ENCODE data around the gene PTPRA. TPM values are rescaled to one million over a fixed set of nuclear protein-coding genes. Genes with fewer than 3 reads are reported as not detected.

PTPRA gene
- total and polyA plus RNA-seq, 2 of the 13 experiments (the other 11 are each of a cell fraction or from before 2014, with no cell fraction given): 47.2 to 127 TPM

DNA sequence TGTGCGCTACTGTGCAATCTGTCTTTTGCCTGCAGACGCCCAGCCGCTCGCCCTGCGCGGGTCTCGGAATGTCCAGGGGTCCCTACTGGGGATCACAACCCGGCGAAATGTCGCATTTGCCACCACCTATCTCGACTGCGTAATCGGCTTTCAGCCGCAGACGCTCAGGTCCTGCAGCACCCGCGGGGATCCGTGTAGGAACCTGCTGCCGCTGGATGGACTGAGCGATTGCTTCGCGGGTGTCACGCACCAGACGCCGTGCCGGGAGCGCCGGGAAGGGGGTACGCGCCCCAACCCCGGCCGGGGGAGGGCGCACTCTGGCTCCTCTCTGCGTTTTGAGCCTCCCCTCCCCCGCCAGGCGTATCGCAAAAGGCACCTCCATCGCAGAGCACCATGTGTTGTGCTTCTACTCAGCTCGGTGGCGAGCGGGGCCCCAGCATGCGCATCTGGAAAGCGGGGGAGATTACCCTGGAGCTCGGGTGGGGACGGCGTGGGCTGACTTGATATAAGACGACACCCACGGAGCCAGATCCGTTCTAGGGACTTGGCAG, 747 bp upstream of the PTPRA start (continued):
- TF ChIP-seq, protein P1, sequence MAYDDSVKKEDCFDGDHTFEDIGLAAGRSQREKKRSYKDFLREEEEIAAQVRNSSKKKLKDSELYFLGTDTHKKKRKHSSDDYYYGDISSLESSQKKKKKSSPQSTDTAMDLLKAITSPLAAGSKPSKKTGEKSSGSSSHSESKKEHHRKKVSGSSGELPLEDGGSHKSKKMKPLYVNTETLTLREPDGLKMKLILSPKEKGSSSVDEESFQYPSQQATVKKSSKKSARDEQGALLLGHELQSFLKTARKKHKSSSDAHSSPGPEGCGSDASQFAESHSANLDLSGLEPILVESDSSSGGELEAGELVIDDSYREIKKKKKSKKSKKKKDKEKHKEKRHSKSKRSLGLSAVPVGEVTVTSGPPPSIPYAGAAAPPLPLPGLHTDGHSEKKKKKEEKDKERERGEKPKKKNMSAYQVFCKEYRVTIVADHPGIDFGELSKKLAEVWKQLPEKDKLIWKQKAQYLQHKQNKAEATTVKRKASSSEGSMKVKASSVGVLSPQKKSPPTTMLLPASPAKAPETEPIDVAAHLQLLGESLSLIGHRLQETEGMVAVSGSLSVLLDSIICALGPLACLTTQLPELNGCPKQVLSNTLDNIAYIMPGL (CRISPR knock-in tag; IDR thresholded peaks at IDR 0.05; ENCODE audit: borderline replicate concordance in 1 of 2, low read depth in 1 of 2): peak; percentile 66 to 98
- TF ChIP-seq BORCS8-MEF2B (CRISPR knock-in tag; IDR thresholded peaks at IDR 0.05) (peak; percentile 91; the same call in 1 of the 2 replicates), SYNCRIP (IDR thresholded peaks at IDR 0.05; ENCODE audit: insufficient read depth, low read depth, low read length) (no peak), ARNTL (CRISPR knock-in tag; IDR thresholded peaks at IDR 0.05) (peak; percentile 28; the same call in 1 of the 2 replicates), ZNF670 (CRISPR knock-in tag; IDR thresholded peaks at IDR 0.05; ENCODE audit: borderline replicate concordance) (no peak), NR0B2 (CRISPR knock-in tag; IDR thresholded peaks at IDR 0.05) (peak; percentile 83), KLF11 (CRISPR knock-in tag; IDR thresholded peaks at IDR 0.05) (peak; percentile 48; the same call in 1 of the 2 replicates), TOPORS (CRISPR knock-in tag; IDR thresholded peaks at IDR 0.05) (0 out of 2 replicates have a peak, but pooled peaks have one; percentile 80), SMC3 (IDR thresholded peaks at IDR 0.05; ENCODE audit: low read length) (no peak; the same call in 1 of the 2 replicates), RFX3 (CRISPR knock-in tag; IDR thresholded peaks at IDR 0.05) (no peak), RELA (CRISPR knock-in tag; IDR thresholded peaks at IDR 0.05) (no peak), ZNF275 (CRISPR knock-in tag; IDR thresholded peaks at IDR 0.05; ENCODE audit: borderline replicate concordance) (no peak; the same call in 1 of the 2 replicates), ZNF3 (CRISPR knock-in tag; IDR thresholded peaks at IDR 0.05) (no peak), ZFYVE20 (CRISPR knock-in tag; IDR thresholded peaks at IDR 0.05; ENCODE audit: borderline replicate concordance, low read depth) (no peak), ZMAT3 (CRISPR knock-in tag; conservative IDR thresholded peaks at IDR 0.05) (no peak; the same call in 1 of the 2 replicates), SP1 (IDR thresholded peaks at IDR 0.05) (no peak), SP1 (CRISPR knock-in tag; IDR thresholded peaks at IDR 0.05) (no peak; the same call in 1 of the 2 replicates), PREB (CRISPR knock-in tag; IDR thresholded peaks at IDR 0.05) (no peak), SKI (IDR thresholded peaks at IDR 0.05; ENCODE audit: partially characterized antibody) (peak; percentile 10), ZBTB25 (CRISPR knock-in tag; IDR thresholded peaks at IDR 0.05) (0 out of 2 replicates have a peak, but pooled peaks have one; percentile 48), IRF2 (CRISPR knock-in tag; IDR thresholded peaks at IDR 0.05) (peak; percentile 28; the same call in 1 of the 2 replicates)
- TF ChIP-seq, protein P2, sequence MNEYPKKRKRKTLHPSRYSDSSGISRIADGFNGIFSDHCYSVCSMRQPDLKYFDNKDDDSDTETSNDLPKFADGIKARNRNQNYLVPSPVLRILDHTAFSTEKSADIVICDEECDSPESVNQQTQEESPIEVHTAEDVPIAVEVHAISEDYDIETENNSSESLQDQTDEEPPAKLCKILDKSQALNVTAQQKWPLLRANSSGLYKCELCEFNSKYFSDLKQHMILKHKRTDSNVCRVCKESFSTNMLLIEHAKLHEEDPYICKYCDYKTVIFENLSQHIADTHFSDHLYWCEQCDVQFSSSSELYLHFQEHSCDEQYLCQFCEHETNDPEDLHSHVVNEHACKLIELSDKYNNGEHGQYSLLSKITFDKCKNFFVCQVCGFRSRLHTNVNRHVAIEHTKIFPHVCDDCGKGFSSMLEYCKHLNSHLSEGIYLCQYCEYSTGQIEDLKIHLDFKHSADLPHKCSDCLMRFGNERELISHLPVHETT (CRISPR knock-in tag; conservative IDR thresholded peaks at IDR 0.05): no peak
- TF ChIP-seq, protein P3, sequence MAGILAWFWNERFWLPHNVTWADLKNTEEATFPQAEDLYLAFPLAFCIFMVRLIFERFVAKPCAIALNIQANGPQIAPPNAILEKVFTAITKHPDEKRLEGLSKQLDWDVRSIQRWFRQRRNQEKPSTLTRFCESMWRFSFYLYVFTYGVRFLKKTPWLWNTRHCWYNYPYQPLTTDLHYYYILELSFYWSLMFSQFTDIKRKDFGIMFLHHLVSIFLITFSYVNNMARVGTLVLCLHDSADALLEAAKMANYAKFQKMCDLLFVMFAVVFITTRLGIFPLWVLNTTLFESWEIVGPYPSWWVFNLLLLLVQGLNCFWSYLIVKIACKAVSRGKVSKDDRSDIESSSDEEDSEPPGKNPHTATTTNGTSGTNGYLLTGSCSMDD (CRISPR knock-in tag; IDR thresholded peaks at IDR 0.05): no peak
